SJSA1 (cell line): ENCODE measurements around the gene DDX10. TPM values are rescaled to one million over a fixed set of nuclear protein-coding genes. Genes with fewer than 3 reads are reported as not detected.
A peak's percentile ranks its signal among the peaks of the same experiment; 100 is the strongest.

Experiments
- DNase-seq, 2 experiments: peaks; one replicate each; pipeline ENCODE4 v3.0.0-alpha.2; 2015 to 2020; ENCODE audit warnings: low spot score in 2 of 2, low read depth in 1 of 2
- H3K27ac ChIP-seq: fragments of 250-450 bp; sonication (Bioruptor Pico); 2 replicates; pipeline ENCODE4 v1.5.1; 2020; ENCODE audit warnings: mild to moderate bottlenecking, moderate library complexity
- H3K27me3 ChIP-seq: fragments of 250-450 bp; sonication (Bioruptor Pico); replicated peaks from 2 replicates; pipeline ENCODE4 v1.5.1; 2020; ENCODE audit warnings: mild to moderate bottlenecking, moderate library complexity
- H3K36me3 ChIP-seq: fragments of 250-450 bp; sonication (Bioruptor Pico); 2 replicates; pipeline ENCODE4 v1.5.1; 2020; ENCODE audit warnings: mild to moderate bottlenecking
- H3K4me1 ChIP-seq: fragments of 250-450 bp; sonication (Bioruptor Pico); replicated peaks from 2 replicates; pipeline ENCODE4 v1.6.1; 2021; ENCODE audit warnings: mild to moderate bottlenecking
- H3K4me3 ChIP-seq: fragments of 250-450 bp; sonication (Bioruptor Pico); 2 replicates; pipeline ENCODE4 v1.5.1; 2020; ENCODE audit warnings: mild to moderate bottlenecking
- H3K9me3 ChIP-seq: fragments of 250-450 bp; sonication (Bioruptor Pico); replicated peaks from 2 replicates; pipeline ENCODE4 v1.5.1; 2020; ENCODE audit warnings: mild to moderate bottlenecking
- total RNA-seq: library from RNA; depleted of rRNA; stranded (reverse); fragments of >200 nt; shearing (Covaris generic); gene quantifications from 2 replicates; pipeline ENCODE4 v1.2.3, GENCODE V29; 2014

Gene DDX10
- total RNA-seq, 1 experiment from 2014 or later = 21.9 TPM

- no peak overlapping the region for H3K27ac ChIP-seq
- H3K9me3 ChIP-seq = no peaks in the 10 kb centered on the region
- H3K4me1 ChIP-seq = no peaks in the 10 kb centered on the region; the same call in 1 of the 2 replicates
- no peak for DNase-seq
- H3K36me3 ChIP-seq = no peaks in the 10 kb centered on the region
- H3K27me3 ChIP-seq = no peaks in the 10 kb centered on the region
- H3K4me3 ChIP-seq = no peak overlapping the region
Observed at GRCh38 chr11:108966206-108966605, 301.3 kb downstream of the DDX10 start.

DNA sequence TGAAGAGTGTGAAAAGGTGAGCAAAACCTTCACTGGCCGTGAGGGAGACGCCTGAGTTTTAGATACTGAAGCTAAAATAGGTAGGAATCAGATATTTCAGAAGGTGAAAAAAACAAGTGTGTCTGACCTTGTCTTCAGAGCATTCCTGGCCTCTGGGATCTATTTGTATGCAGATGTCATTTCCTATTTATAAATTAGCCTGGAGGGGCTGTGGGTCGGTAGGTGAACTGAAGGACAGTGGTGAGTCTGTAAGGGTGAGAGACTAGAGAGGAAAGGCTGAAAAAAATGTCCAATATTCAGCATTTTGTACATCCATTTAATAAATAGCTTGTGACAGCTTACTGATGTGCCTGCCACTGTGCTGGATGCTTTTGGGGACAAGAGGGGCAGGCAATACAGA lies 302.1 kb downstream of the DDX10 start:
- Histone ChIP-seq H3K4me1 (no peaks in the 10 kb centered on the region), H3K27me3 (no peaks in the 10 kb centered on the region), H3K9me3 (no peaks in the 10 kb centered on the region), H3K4me3 (no peak overlapping the region), H3K27ac (no peak overlapping the region), H3K36me3 (no peaks in the 10 kb centered on the region)
- DNase-seq = no peak

DNA sequence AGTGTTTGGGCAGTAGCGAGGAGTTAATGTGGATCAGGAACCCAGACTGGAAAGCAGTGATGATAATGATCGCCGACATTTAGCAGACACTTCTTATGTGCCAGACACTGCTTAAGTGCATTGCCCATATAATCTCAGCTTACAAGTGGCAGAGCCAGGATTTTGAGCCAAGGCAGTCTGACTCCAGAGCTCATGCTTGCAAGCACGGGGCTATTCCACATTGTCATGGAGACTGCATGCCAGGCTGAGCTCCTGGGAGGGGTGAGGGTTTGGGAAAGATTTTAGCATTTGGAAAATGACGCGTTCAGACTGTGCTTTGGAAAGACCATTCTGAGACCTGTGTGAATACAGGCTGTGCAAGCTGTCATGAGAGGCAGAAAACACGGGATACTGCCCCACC lies 302.7 kb downstream of the DDX10 start:
- H3K27ac ChIP-seq = no peak overlapping the region

DNA sequence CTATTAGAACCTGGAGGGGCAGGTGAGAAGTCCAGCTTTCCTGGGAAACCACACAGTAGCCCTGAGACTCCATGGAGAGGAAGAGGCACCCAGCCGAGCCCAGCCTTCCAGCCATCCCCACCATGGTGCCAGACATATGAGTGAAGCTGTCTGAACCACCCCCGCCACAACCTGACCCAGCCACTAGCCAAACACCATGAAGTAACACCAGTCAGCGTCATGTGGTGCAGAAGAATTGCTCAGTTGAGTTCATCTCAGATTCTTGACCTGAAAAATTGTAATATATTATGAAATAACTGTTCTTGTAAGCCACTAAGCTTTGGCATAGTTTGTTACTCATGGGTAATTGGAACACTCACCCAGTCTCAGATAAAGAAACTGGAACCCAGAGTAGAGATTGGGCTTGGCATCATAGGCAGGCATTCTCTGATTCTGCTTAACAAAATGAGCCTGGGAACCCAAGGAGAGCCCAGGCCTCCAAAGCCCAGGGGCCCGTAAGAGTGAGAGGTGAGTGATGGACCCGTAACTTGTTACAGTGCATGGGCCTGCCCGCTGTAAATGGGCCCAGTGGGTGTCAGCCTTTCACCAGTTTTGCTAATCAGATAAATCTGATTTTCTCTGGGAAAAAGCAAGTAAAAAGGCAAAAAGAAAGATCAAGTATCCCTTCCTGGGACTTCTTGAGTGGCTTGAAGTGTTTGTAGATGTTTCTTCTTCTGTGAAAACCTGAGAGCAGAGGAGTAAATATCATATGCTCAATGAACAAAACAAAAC lies 305.5 kb downstream of the DDX10 start:
- H3K9me3 ChIP-seq = no peaks in the 10 kb centered on the region
- DNase-seq = no peak
- no peaks in the 10 kb centered on the region for H3K27me3 ChIP-seq
- H3K4me3 ChIP-seq = no peak overlapping the region
- H3K27ac ChIP-seq = no peak overlapping the region
- peaks cover 23% of the 10 kb centered on the region for H3K4me1 ChIP-seq
- no peaks in the 10 kb centered on the region for H3K36me3 ChIP-seq

More for the DNA sequence above, 302.7 kb downstream of the DDX10 start:
- no peak for DNase-seq
- H3K9me3 ChIP-seq = no peaks in the 10 kb centered on the region
- no peak overlapping the region for H3K4me3 ChIP-seq
- H3K27me3 ChIP-seq = no peaks in the 10 kb centered on the region
- no peaks in the 10 kb centered on the region; the same call in 1 of the 2 replicates for H3K4me1 ChIP-seq
- H3K36me3 ChIP-seq = no peaks in the 10 kb centered on the region

GRCh38 chr11:108973402-108974162 lies 308.7 kb downstream of the DDX10 start:
- H3K4me3 ChIP-seq = no peak overlapping the region
- peak overlapping the region; percentile 85 for H3K27ac ChIP-seq
- H3K4me1 ChIP-seq = peaks cover 23% of the 10 kb centered on the region
- no peaks in the 10 kb centered on the region for H3K9me3 ChIP-seq
- no peaks in the 10 kb centered on the region for H3K36me3 ChIP-seq
- no peaks in the 10 kb centered on the region for H3K27me3 ChIP-seq
- DNase-seq = peak; percentile 63 to 81

GRCh38 chr11:108975026-108975425 lies 310.2 kb downstream of the DDX10 start:
- no peaks in the 10 kb centered on the region for H3K27me3 ChIP-seq
- H3K4me1 ChIP-seq = peaks cover 23% of the 10 kb centered on the region
- no peak overlapping the region for H3K4me3 ChIP-seq
- no peaks in the 10 kb centered on the region for H3K36me3 ChIP-seq
- DNase-seq = no peak
- H3K27ac ChIP-seq = no peak overlapping the region
- H3K9me3 ChIP-seq = no peaks in the 10 kb centered on the region

- H3K27me3 ChIP-seq = no peaks in the 10 kb centered on the region
- peaks cover 23% of the 10 kb centered on the region for H3K4me1 ChIP-seq
- no peak overlapping the region for H3K4me3 ChIP-seq
- H3K9me3 ChIP-seq = no peaks in the 10 kb centered on the region
- DNase-seq = no peak
- H3K27ac ChIP-seq = no peak overlapping the region
- no peaks in the 10 kb centered on the region for H3K36me3 ChIP-seq
Observed at GRCh38 chr11:108975641-108976071, 310.8 kb downstream of the DDX10 start.

- no peaks in the 10 kb centered on the region for H3K36me3 ChIP-seq
- no peak overlapping the region for H3K4me3 ChIP-seq
- H3K27ac ChIP-seq = no peak overlapping the region
- DNase-seq = no peak
- no peaks in the 10 kb centered on the region for H3K27me3 ChIP-seq
- H3K4me1 ChIP-seq = peaks cover 15% of the 10 kb centered on the region
- H3K9me3 ChIP-seq = no peaks in the 10 kb centered on the region
Observed at GRCh38 chr11:108983636-108984420, 319.0 kb downstream of the DDX10 start.

GRCh38 chr11:108984523-108984922 lies 319.7 kb downstream of the DDX10 start:
- no peak overlapping the region for H3K4me3 ChIP-seq
- no peak overlapping the region for H3K27ac ChIP-seq
- H3K36me3 ChIP-seq = no peaks in the 10 kb centered on the region
- H3K4me1 ChIP-seq = peaks cover 15% of the 10 kb centered on the region
- DNase-seq = no peak
- H3K27me3 ChIP-seq = no peaks in the 10 kb centered on the region
- H3K9me3 ChIP-seq = no peaks in the 10 kb centered on the region

- Histone ChIP-seq H3K4me1 (peaks cover 15% of the 10 kb centered on the region), H3K27ac (no peak overlapping the region), H3K4me3 (no peak overlapping the region), H3K9me3 (no peaks in the 10 kb centered on the region), H3K27me3 (no peaks in the 10 kb centered on the region), H3K36me3 (no peaks in the 10 kb centered on the region)
- no peak for DNase-seq
Observed at GRCh38 chr11:108985236-108985944, 320.5 kb downstream of the DDX10 start.

DNA sequence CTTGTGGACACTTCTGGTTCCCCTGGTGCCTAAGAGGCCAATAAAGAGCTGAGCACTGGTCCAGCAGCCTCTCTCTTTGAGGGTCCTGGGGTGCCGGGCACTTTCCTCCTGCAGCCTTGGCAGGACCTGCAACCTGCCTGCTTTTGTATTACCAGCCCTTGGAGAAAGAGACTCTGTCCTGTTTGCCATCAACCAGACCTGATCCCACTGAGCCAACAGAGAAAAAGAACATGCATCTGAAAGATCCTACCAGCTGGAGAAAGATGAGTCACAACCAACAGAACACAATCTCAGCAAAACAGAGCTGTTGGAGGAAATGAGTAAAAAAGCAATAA lies 321.0 kb downstream of the DDX10 start:
- DNase-seq = peak in 1 of 2 experiments; percentile 44
- Histone ChIP-seq H3K4me3 (no peak overlapping the region), H3K36me3 (no peaks in the 10 kb centered on the region), H3K27ac (peak overlapping the region; percentile 51), H3K9me3 (no peaks in the 10 kb centered on the region), H3K27me3 (no peaks in the 10 kb centered on the region), H3K4me1 (peaks cover 15% of the 10 kb centered on the region)
